Keratinocyte (primary cell): ENCODE results near the gene STEAP3. TPM values are rescaled to one million over a fixed set of nuclear protein-coding genes. Genes with fewer than 3 reads are reported as not detected.

Source experiments
- DNase-seq: peaks from one replicate; pipeline ENCODE4 v3.0.0-alpha.2; 2011; ENCODE audit warnings: low read depth, missing footprints, low spot score
- FAIRE-seq: peaks from 2 replicates; lab custom pipeline; 2011; peaks lifted over from hg19 to GRCh38; lab: Jason Lieb, UNC
- H2AFZ ChIP-seq: 2 replicates; pipeline ENCODE4 v1.6.0; 2012; ENCODE audit warnings: low read length, control low read depth, inconsistent platforms; ENCODE audit not compliant: control insufficient read depth
- H3K27ac ChIP-seq: 2 replicates; pipeline ENCODE4 v1.5.1; 2011; ENCODE audit warnings: low read length; ENCODE audit not compliant: control insufficient read depth, insufficient read depth
- H3K27me3 ChIP-seq: 3 replicates; pipeline ENCODE4 v1.6.0; 2011; ENCODE audit warnings: low read length; ENCODE audit not compliant: control insufficient read depth, insufficient read depth; ENCODE audit errors: extremely low read depth
- H3K36me3 ChIP-seq, 2 experiments: 2 replicates in 1 of 2; 3 replicates in 1 of 2; pipeline ENCODE4 v1.5.1; 2011; ENCODE audit warnings: low read length in 2 of 2, mild to moderate bottlenecking in 1 of 2; ENCODE audit not compliant: control insufficient read depth in 2 of 2, insufficient read depth in 2 of 2; ENCODE audit errors: extremely low read depth in 1 of 2
- H3K4me1 ChIP-seq: 3 replicates; pipeline ENCODE4 v1.5.1; 2011; ENCODE audit warnings: low read length; ENCODE audit not compliant: control insufficient read depth, insufficient read depth; ENCODE audit errors: extremely low read depth
- H3K4me2 ChIP-seq: 3 replicates; pipeline ENCODE4 v1.6.0; 2011; ENCODE audit warnings: low read depth, low read length; ENCODE audit not compliant: control insufficient read depth, insufficient read depth; ENCODE audit errors: extremely low read depth
- H3K4me3 ChIP-seq, 3 experiments: fragments of 200-600 bp in 1 of 3; sonication (generic) in 1 of 3; 2 replicates in 2 of 3; 3 replicates in 1 of 3; pipeline ENCODE4 v1.5.1; 2011 to 2016; ENCODE audit warnings: low read length in 3 of 3, mild to moderate bottlenecking in 3 of 3, control low read depth in 2 of 3, inconsistent platforms in 1 of 3, low read depth in 1 of 3, mixed read lengths in 1 of 3, mixed run types in 1 of 3, moderate library complexity in 1 of 3; ENCODE audit not compliant: control insufficient read depth in 2 of 3, insufficient read depth in 2 of 3; ENCODE audit errors: extremely low read depth in 1 of 3
- H3K79me2 ChIP-seq: 2 replicates; pipeline ENCODE4 v1.6.0; 2012; ENCODE audit warnings: low read length; ENCODE audit not compliant: control insufficient read depth, insufficient read depth
- H3K9ac ChIP-seq: 3 replicates; pipeline ENCODE4 v1.6.0; 2011; ENCODE audit warnings: low read length; ENCODE audit not compliant: control insufficient read depth, insufficient read depth; ENCODE audit errors: extremely low read depth
- H3K9me1 ChIP-seq: 3 replicates; pipeline ENCODE4 v1.6.0; 2011; ENCODE audit warnings: low read length; ENCODE audit not compliant: control insufficient read depth, insufficient read depth; ENCODE audit errors: extremely low read depth
- H3K9me3 ChIP-seq: 2 replicates; pipeline ENCODE4 v1.5.1; 2012; ENCODE audit warnings: low read depth, low read length; ENCODE audit not compliant: control insufficient read depth
- H4K20me1 ChIP-seq: 3 replicates; pipeline ENCODE4 v1.6.0; 2011; ENCODE audit warnings: low read length; ENCODE audit not compliant: control insufficient read depth, insufficient read depth; ENCODE audit errors: extremely low read depth
- EZH2 ChIP-seq: IDR thresholded peaks from one replicate; pipeline ENCODE4 v1.6.1; 2012; ENCODE audit warnings: inconsistent platforms, mild to moderate bottlenecking, low read length, moderate library complexity
- dilution Hi-C: fragments of 300-500 bp; cut with MboI; formaldehyde crosslinking; loops from one replicate; pipeline ENCODE4 v1.7.0; 2020; ENCODE audit warnings: low sequenced_read_pairs; ENCODE audit not compliant: extremely low pct_ligation_motif_present
- polyA plus RNA-seq, 5 experiments: library from polyadenylated mRNA; depleted of rRNA in 3 of 5; stranded (reverse) in 3 of 5; stranded (forward) in 1 of 5; unstranded in 1 of 5; fragments of >200 nt; gene quantifications; 1 replicate in 1 of 5; 2 replicates in 3 of 5; 3 replicates in 1 of 5; pipeline versions ENCODE4 v1.2.1 to v1.2.3, GENCODE V29; 2011 to 2012; ENCODE audit warnings: missing spikeins in 2 of 5, low read depth in 1 of 5, low replicate concordance in 1 of 5
- TF ChIP-seq, protein P1 (sequence below), 3 experiments: IDR thresholded peaks in 1 of 3; conservative IDR thresholded peaks in 1 of 3; optimal IDR thresholded peaks in 1 of 3; 2 replicates in 2 of 3; 3 replicates in 1 of 3; pipeline versions ENCODE3 to v1.5.1; 2011; ENCODE audit warnings: low read length in 3 of 3, mild to moderate bottlenecking in 3 of 3, moderate library complexity in 2 of 3, control low read depth in 1 of 3, inconsistent platforms in 1 of 3; ENCODE audit not compliant: insufficient read depth in 2 of 3; ENCODE audit errors: extremely low read depth in 1 of 3

STEAP3 gene
- polyA plus RNA-seq, 1 donor (not counting 4 experiments of a cell fraction or from before 2014, with no cell fraction given), result 19.9 TPM

DNA sequence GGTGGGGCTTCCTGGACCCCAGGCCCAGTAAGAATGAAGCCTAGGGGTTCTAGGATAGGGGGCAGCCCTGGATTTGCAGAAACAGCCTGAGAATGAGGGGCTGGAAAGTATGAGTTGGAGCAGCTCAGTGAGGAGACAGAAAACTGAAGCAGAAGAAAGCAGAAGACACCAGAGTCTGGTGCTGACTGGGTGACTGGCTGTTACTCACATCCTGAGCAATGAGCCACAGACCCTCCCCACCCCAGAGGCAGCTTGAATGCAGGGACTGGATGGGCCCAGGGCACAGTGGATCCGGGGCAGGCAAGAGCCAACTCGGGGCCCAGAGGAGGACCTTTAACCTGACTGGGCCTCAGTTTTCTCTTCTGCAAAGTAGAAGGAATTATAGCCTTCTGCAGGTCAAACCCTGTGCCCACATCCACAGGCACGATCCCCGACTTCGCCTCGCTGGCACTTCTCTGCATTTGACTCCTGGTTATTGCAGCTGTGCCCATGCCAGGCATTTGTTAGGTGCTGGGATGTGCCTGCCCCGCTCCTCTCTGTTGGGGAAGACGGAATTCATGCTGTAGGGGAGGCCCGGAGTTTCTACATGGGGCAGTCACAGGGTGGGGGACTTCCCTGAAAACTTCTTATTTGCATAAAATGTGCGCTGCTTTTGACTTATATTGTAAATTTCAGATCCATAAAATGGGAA, 8.5 kb downstream of the STEAP3 start:
- dilution Hi-C loops, result no loop called here
- TF ChIP-seq EZH2, result no peak
- TF ChIP-seq, protein P1, sequence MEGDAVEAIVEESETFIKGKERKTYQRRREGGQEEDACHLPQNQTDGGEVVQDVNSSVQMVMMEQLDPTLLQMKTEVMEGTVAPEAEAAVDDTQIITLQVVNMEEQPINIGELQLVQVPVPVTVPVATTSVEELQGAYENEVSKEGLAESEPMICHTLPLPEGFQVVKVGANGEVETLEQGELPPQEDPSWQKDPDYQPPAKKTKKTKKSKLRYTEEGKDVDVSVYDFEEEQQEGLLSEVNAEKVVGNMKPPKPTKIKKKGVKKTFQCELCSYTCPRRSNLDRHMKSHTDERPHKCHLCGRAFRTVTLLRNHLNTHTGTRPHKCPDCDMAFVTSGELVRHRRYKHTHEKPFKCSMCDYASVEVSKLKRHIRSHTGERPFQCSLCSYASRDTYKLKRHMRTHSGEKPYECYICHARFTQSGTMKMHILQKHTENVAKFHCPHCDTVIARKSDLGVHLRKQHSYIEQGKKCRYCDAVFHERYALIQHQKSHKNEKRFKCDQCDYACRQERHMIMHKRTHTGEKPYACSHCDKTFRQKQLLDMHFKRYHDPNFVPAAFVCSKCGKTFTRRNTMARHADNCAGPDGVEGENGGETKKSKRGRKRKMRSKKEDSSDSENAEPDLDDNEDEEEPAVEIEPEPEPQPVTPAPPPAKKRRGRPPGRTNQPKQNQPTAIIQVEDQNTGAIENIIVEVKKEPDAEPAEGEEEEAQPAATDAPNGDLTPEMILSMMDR (optimal IDR thresholded peaks at IDR 0.05 in 1 of 3, IDR thresholded peaks at IDR 0.05 in 1 of 3, conservative IDR thresholded peaks at IDR 0.05 in 1 of 3; ENCODE audit: extremely low read depth in 1 of 3, insufficient read depth in 2 of 3, low read length in 3 of 3), result no peak
- Histone ChIP-seq H3K4me3 (peak overlapping the region in 1 of 3 experiments; percentile 30), H4K20me1 (no peaks in the 10 kb centered on the region), H3K4me2 (peak overlapping the region; percentile 66), H3K9me3 (no peaks in the 10 kb centered on the region), H2AFZ (no peak overlapping the region), H3K27ac (peak overlapping the region; percentile 45), H3K27me3 (no peaks in the 10 kb centered on the region), H3K9me1 (peaks cover 4% of the 10 kb centered on the region), H3K9ac (peak overlapping the region; percentile 16), H3K79me2 (no peaks in the 10 kb centered on the region), H3K36me3 (peaks cover 0 to 1% of the 10 kb centered on the region in 2 experiments), H3K4me1 (peaks cover 31% of the 10 kb centered on the region)
- peak; percentile 88 for FAIRE-seq
- DNase-seq, result no peak

DNA sequence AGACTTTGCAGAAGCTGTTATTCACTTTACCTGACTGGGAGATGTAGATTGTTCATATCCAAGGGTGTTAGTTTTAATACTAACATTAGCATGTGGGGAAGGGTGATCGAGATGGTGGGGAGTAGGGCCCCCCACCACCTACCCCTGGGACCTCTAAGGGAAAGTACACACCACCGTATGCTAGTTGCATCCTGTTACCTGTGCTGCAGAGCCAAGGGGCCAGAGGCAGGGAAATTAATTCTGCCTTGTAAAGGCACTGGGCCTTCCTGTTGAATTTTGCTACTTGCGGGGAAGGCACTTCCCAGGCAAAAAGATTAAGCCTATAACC, 9.0 kb downstream of the STEAP3 start:
- no peaks in the 10 kb centered on the region for H3K27me3 ChIP-seq
- H3K4me1 ChIP-seq, result peaks cover 31% of the 10 kb centered on the region
- no peak for TF ChIP-seq EZH2
- TF ChIP-seq, protein P1 (optimal IDR thresholded peaks at IDR 0.05 in 1 of 3, IDR thresholded peaks at IDR 0.05 in 1 of 3, conservative IDR thresholded peaks at IDR 0.05 in 1 of 3; ENCODE audit: extremely low read depth in 1 of 3, insufficient read depth in 2 of 3, low read length in 3 of 3), result no peak
- H3K9ac ChIP-seq, result no peak overlapping the region
- H3K36me3 ChIP-seq, result no peaks in the 10 kb centered on the region
- DNase-seq, result no peak
- FAIRE-seq, result no peak
- H3K9me3 ChIP-seq, result no peaks in the 10 kb centered on the region
- H3K79me2 ChIP-seq, result no peaks in the 10 kb centered on the region
- no peak overlapping the region for H3K4me3 ChIP-seq
- peak overlapping the region; percentile 66 for H3K4me2 ChIP-seq
- no peak overlapping the region for H2AFZ ChIP-seq
- peak overlapping the region; percentile 32 for H3K27ac ChIP-seq
- dilution Hi-C loops, result no loop called here
- H4K20me1 ChIP-seq, result no peaks in the 10 kb centered on the region
- peaks cover 4% of the 10 kb centered on the region for H3K9me1 ChIP-seq
